Measurements from ENCODE around the gene RAB5A. TPM values are rescaled to one million over a fixed set of nuclear protein-coding genes. Genes with fewer than 3 reads are reported as not detected.

Gene RAB5A
- polyA plus RNA-seq, 1 of the 3 experiments (the other 2 are of a cell fraction), result 31.0 TPM

DNA sequence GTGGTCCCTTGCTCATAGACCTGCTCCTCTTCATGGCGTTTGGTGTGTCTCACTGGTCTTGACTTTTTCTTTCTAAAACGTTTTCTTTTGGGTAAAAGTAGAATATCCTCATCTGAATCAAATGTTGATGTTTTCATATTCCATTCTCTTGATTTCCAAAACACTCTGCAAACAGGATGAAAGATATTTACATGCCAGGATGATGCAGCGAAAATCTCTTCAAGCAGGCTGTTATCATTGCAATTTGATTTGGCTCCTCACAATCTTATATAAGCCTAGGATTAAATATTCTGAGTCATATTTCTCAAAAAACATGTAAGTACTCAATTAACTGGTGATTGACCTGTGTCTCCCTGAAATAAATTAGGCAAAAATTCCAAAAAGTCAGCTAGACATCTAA lies 55.0 kb downstream of the RAB5A start:
- no peaks in the 10 kb centered on the region for H3F3A ChIP-seq (replicated peaks; ENCODE audit: insufficient read depth)
- ChIA-PET POLR2A (no interaction called here), CTCF (interaction anchor here (1.2 kb wide), 1 partner anchor 13 kb away, joined by 4 read pairs; no protein-coding TSS in a partner anchor)
- no peak overlapping the region for H3K4me2 ChIP-seq
- no peak overlapping the region for H2AFZ ChIP-seq (ENCODE audit: low read depth)
- H3K4me1 ChIP-seq (ENCODE audit: control insufficient read depth in 1 of 2, insufficient read depth in 2 of 2, low read depth in 1 of 2, low read length in 1 of 2), result no peaks in the 10 kb centered on the region
- H3K9me2 ChIP-seq, result no peaks in the 10 kb centered on the region
- no peaks in the 10 kb centered on the region for H3K9me3 ChIP-seq
- 69% methylated on average over 3 of the region's 3 CpGs for WGBS (ENCODE audit: low lambda C conversion rate)
- H3K27me3 ChIP-seq (ENCODE audit: insufficient read depth), result no peaks in the 10 kb centered on the region
- no peak overlapping the region for H3K4me3 ChIP-seq (ENCODE audit: low read depth in 2 of 2, low read length in 1 of 2)
- no peak for TF ChIP-seq TEAD4 (IDR thresholded peaks at IDR 0.05; ENCODE audit: borderline replicate concordance, insufficient read depth)
- no peak for TF ChIP-seq FOXM1 (IDR thresholded peaks at IDR 0.05; ENCODE audit: low read depth)
- TF ChIP-seq RFX5 (IDR thresholded peaks at IDR 0.05; ENCODE audit: low read length), result no peak
- TF ChIP-seq TAF1 (IDR thresholded peaks at IDR 0.05; ENCODE audit: borderline replicate concordance, low read depth, low read length), result no peak
- TF ChIP-seq YY1 (IDR thresholded peaks at IDR 0.05; ENCODE audit: low read depth), result no peak
- TF ChIP-seq FOSL2 (IDR thresholded peaks at IDR 0.05; ENCODE audit: borderline replicate concordance, low read depth), result no peak
- no peak for TF ChIP-seq SMC3 (IDR thresholded peaks at IDR 0.05; ENCODE audit: low read depth, low read length)
- no peaks in the 10 kb centered on the region for H4K20me1 ChIP-seq (ENCODE audit: insufficient read depth)
- DNase-seq, result no peak
- H3K9ac ChIP-seq, result no peak overlapping the region
- no peak overlapping the region for H3K27ac ChIP-seq (ENCODE audit: low read depth in 2 of 2, low read length in 1 of 2)
- H3K36me3 ChIP-seq (replicated peaks in 1 of 2; ENCODE audit: control insufficient read depth in 1 of 2, insufficient read depth in 2 of 2, low read length in 1 of 2), result no peaks in the 10 kb centered on the region
- no peaks in the 10 kb centered on the region for H3K79me2 ChIP-seq (ENCODE audit: insufficient read depth)

DNA sequence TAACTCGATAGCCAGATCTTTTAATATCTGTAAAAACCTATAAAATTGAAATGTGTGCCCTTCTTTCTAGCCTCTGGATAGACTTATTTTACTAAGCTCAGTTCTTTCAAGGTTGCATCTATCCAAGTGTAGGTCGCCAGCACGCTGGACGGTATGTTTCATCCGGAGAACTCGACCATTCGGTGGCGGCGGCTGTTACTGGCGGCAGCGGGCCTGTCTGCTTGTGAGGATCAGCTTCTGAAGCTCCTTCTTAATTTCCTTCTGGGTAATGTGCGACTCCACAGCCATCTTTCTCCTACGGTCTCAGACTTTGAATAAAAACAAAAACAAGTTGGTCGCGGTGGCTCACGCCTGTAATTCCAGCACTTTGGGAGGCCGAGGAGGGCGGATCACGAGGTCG lies 61.1 kb downstream of the RAB5A start:
- no peaks in the 10 kb centered on the region for H4K20me1 ChIP-seq (ENCODE audit: insufficient read depth)
- no peak for TF ChIP-seq ELF1 (IDR thresholded peaks at IDR 0.05)
- TF ChIP-seq RXRA (IDR thresholded peaks at IDR 0.05; ENCODE audit: borderline replicate concordance, low read depth), result no peak
- no peak for TF ChIP-seq FOSL2 (IDR thresholded peaks at IDR 0.05; ENCODE audit: borderline replicate concordance, low read depth)
- TF ChIP-seq, protein P1, sequence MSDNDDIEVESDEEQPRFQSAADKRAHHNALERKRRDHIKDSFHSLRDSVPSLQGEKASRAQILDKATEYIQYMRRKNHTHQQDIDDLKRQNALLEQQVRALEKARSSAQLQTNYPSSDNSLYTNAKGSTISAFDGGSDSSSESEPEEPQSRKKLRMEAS (IDR thresholded peaks at IDR 0.05; ENCODE audit: low read depth), result no peak
- no peak for TF ChIP-seq NFIC (IDR thresholded peaks at IDR 0.05; ENCODE audit: borderline replicate concordance)
- TF ChIP-seq, protein P2, sequence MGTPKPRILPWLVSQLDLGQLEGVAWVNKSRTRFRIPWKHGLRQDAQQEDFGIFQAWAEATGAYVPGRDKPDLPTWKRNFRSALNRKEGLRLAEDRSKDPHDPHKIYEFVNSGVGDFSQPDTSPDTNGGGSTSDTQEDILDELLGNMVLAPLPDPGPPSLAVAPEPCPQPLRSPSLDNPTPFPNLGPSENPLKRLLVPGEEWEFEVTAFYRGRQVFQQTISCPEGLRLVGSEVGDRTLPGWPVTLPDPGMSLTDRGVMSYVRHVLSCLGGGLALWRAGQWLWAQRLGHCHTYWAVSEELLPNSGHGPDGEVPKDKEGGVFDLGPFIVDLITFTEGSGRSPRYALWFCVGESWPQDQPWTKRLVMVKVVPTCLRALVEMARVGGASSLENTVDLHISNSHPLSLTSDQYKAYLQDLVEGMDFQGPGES (IDR thresholded peaks at IDR 0.05; ENCODE audit: low read depth, low read length), result no peak
- TF ChIP-seq, protein P3, sequence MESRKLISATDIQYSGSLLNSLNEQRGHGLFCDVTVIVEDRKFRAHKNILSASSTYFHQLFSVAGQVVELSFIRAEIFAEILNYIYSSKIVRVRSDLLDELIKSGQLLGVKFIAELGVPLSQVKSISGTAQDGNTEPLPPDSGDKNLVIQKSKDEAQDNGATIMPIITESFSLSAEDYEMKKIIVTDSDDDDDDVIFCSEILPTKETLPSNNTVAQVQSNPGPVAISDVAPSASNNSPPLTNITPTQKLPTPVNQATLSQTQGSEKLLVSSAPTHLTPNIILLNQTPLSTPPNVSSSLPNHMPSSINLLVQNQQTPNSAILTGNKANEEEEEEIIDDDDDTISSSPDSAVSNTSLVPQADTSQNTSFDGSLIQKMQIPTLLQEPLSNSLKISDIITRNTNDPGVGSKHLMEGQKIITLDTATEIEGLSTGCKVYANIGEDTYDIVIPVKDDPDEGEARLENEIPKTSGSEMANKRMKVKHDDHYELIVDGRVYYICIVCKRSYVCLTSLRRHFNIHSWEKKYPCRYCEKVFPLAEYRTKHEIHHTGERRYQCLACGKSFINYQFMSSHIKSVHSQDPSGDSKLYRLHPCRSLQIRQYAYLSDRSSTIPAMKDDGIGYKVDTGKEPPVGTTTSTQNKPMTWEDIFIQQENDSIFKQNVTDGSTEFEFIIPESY (IDR thresholded peaks at IDR 0.05; ENCODE audit: borderline replicate concordance, low read depth), result no peak
- no peaks in the 10 kb centered on the region for H3K36me3 ChIP-seq (replicated peaks in 1 of 2; ENCODE audit: control insufficient read depth in 1 of 2, insufficient read depth in 2 of 2, low read length in 1 of 2)
- H3K27ac ChIP-seq (ENCODE audit: low read depth in 2 of 2, low read length in 1 of 2), result no peak overlapping the region
- no peak overlapping the region for H3K4me2 ChIP-seq
- H3F3A ChIP-seq (replicated peaks; ENCODE audit: insufficient read depth), result no peaks in the 10 kb centered on the region
- CTCF ChIA-PET, result interaction anchor here (0.9 kb wide), 1 partner anchor 25 kb away, joined by 3 read pairs; no protein-coding TSS in a partner anchor
- H3K4me1 ChIP-seq (ENCODE audit: control insufficient read depth in 1 of 2, insufficient read depth in 2 of 2, low read depth in 1 of 2, low read length in 1 of 2), result no peaks in the 10 kb centered on the region
- H3K9ac ChIP-seq, result no peak overlapping the region
- H3K4me3 ChIP-seq (ENCODE audit: low read depth in 2 of 2, low read length in 1 of 2), result no peak overlapping the region
- WGBS (ENCODE audit: low lambda C conversion rate), result 96% methylated on average over 20 of the region's 20 CpGs
- POLR2A ChIA-PET, result no interaction called here
- H3K9me3 ChIP-seq, result no peaks in the 10 kb centered on the region
- no peak overlapping the region for H2AFZ ChIP-seq (ENCODE audit: low read depth)
- DNase-seq, result no peak
- no peaks in the 10 kb centered on the region for H3K79me2 ChIP-seq (ENCODE audit: insufficient read depth)
- no peaks in the 10 kb centered on the region for H3K9me2 ChIP-seq
- H3K27me3 ChIP-seq (ENCODE audit: insufficient read depth), result no peaks in the 10 kb centered on the region

Measured in SK-N-SH (cell line).